HG03378 (cell line): Measurements from ENCODE around the gene FAM117A.
A peak's percentile ranks its signal among the peaks of the same experiment; 100 is the strongest.
"Not testable (repeated sequence)": the region's sequence is repeated elsewhere in the genome, so short reads cannot be mapped to it uniquely, and the experiment has no call there.

Source experiments
- ATAC-seq: cut with Tn5 transposase; IDR thresholded peaks from one replicate; pipeline ENCODE4 v1.9.1; 2021; ENCODE audit warnings: mild to moderate bottlenecking, moderate library complexity; ENCODE audit not compliant: unreplicated experiment

FAM117A gene

DNA sequence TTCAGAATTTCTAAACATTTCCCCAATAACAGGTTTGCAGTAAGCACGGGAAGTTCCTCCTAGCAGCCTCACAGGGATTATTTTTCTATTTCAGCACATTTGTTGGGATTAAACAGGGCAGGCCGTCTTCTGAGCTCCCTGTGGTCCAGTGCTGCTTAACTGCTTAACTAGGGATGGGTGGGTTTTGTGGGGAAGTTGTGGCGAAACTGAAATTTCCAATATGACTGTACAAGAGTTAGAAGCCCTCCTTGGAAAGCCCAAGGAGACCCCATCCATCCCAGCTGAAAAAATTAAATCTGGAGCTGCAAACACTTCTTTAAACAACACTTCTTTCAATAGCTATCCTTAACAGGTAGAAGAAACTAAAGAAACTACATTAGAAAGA is 22.2 kb downstream of the FAM117A start:
- no peak for ATAC-seq

DNA sequence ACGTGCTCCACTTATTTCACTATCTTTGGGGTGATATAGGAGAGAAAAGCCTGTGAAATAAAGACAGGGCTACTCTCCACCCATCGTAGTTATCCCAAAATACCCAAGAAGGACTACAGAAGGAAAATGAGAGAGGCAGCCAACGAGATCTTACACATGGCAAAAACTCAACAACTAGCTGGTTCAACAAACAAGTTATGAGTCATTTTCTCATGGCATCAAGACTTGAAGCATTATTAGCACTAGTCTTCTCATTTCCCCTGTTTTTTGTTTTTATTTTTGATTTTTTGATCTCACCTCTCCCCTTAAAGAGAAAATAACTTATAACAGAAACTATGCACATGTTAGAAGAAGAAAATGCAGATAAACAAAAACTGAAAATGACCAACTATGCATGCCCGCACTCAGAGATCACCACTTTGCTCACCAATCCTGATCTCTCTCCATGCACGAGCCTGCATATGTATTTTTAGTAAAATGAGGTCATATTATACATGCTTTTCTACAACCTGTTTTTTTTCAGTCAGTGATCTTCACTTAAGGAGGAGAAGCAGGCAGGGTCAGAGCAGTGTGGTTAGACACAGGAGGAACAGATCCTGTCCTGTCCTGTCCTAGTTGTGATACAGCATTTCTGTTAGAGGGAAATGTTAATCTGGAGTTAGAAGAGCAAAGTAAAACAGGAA is 22.8 kb downstream of the FAM117A start:
- peak; percentile 44 for ATAC-seq

DNA sequence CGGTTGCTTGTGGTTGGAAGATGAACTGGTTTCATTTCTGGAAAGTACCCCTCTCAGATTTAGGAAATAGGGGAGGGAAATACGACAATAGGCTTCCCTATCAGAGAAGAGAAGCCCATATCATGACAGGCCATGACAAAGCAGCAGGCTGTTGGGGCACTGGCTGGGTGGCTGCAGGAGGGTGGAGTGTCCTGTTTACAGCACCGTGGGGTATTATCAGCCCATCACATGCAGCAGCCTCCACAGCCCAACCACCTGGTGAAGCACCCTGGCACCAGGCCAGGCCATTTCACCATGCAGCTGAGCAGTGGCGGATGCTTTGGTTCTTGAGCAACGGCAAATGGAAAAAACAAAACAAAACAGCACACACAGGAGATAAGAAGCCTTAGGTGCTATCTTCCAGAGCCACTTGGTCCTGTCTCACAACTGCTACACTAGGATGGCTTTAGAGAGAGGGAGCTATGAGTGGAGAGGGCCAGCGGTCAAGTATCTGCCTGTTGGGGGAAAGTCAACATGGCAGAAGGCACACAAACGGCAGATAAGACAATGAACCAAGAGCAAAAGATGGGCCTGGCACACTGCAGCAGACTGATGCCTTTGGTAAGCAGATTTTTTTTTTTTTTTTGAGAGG is 24.2 kb downstream of the FAM117A start:
- no peak for ATAC-seq

DNA sequence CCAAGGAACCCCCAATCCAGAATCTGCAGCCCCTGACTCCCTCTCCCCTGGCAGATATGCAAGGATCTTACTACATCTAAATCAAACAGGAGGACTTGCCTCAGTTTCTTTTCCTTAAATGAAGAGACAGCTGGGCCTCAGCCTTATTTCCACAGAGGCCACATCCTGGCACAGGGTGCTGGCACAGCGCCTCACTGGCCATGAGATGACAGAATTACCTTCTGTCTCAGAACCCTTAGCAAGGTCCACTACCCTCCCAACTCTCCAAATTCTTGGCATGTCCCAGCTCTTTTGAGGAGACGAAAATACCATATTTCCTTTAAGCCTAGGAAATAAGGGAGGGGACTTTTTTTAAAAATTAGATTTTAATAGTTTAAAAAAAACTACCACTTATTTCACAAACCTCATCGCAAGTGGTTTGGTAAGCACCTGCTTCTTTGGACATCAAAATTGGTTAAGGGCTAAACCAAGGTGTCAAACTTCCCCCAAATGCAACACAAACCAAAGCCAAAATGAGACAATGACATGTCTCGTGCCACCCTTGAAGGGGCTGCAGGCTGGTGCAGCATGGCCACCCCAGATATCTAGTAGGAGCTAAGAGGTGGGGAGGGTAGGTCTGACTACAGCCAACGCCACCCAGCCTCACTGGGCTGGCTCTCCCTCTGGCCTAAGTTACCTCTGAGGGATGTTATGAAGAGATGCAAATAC is 25.3 kb downstream of the FAM117A start:
- no peak for ATAC-seq

DNA sequence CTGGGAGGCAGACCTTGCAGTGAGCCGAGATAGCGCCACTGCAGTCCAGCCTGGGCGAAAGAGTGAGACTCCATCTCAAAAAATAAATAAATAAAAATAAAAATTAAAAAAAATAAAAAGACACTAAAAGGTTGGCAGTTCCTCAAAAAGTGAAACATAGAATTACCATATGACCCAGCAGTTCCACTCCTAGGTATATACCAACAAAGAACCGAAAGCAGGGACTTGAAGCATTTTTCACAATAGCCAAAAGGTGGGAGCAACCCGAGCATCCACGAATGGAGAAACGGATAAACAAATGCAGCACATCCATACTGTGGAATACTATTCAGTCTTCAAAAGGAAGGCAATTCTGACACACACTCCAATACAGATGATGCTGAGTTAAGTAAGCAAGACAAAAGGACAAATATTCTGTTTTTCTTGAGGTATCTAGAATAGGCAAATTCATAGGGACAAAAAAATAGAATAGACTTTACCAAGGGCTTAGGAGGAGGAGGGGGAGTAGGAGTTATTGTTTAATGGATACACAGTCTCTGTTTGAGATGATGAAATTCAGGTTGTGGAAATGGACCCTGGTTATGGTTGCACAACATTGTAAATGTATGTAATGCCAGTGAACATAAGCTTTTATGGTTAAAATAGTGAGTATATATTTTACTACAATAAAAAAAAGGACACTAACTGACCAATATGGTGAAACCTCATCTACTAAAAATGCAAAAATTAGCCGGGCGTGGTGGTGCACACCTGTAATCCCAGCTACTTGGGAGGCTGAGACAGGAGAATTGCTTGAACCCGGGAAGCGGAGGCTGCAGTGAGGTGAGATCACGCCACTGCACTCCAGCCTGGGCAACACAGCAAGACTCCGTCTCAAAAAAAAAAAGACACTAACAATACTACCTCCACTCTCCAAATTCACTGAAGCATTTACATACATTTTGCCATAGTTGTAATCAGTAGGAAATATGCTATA is 29.1 kb downstream of the FAM117A start:
- no peak for ATAC-seq

DNA sequence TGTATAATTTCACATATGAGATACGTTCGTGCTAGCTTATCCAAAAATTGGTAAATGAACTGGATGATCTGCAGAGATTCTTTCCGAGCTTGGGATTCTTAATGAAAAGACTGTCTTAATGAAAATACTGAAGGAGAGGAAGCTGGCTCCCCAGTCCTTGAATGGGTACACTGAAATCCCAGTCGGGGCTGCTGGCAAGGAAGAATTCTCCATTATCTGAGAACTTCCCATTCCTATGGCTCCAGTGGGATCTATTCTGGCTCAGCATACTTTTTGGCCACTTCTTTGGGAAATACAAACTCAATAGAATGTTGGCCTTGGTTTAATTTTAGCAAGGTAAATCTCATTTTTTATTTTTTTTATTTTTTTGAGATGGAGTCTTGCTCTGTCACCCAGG is 32.5 kb downstream of the FAM117A start:
- ATAC-seq, result no peak

DNA sequence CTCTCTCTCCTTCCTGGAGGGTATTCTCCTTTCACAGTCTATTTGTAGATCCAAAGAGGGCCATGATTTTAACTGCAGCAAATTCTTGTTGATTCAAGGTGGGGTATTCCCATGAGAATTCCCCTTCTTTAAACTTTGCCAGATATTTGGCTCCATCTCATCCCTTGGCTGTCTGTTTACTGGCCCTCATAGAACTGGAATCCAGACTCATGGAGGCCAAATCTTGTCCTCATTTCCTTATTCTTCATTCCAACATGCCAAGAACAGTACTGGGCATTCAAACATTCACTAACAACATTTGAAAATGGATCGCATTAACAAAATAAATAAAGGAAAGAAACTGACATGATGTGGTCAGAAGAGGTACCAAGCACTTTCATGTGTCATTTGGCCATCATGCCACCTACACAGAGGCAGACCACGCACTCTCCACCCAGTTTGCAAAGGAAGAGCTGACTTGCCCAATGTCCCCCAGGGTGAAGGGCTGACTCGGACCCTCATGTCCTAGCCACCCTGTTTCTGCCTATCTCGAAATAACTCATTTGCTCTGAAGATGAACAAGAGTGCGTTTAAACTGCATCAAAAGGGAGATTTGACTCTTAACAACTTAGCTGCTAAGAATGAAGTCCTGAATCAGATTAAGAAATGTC is 33.0 kb downstream of the FAM117A start:
- no peak for ATAC-seq

DNA sequence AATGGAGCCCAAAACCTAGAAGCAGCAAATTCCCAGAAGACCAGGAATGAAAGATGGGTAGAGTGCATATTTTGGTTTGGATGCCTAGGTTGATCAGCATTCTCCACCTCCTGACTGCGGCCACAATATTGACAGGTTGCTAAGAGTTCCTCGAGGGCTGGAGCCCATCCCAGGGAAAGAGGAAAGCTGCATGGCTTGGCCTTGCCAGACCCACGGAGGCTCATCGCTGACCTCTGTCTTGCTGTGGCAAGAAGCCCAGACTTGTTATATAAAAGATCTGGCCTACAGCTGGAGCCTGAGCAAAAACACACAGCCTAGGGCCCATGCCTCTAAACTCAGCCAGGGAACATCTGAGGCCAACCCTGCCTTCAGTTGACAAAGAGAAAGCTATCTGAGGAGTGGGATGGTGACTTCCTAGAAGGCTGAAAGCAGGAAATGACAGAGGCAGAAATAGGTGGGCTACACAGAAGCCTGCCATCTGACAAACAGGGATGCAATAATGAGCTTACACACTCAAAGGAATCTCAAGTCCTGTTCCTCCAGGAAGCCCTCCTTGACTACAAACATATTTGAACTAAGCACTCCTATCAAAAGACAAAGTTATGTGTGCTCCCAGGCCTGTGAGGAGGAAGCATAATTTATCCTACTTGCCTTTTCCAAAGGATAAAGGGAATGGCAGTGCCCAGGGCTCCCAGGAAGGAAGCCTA is 33.7 kb downstream of the FAM117A start:
- no peak for ATAC-seq

DNA sequence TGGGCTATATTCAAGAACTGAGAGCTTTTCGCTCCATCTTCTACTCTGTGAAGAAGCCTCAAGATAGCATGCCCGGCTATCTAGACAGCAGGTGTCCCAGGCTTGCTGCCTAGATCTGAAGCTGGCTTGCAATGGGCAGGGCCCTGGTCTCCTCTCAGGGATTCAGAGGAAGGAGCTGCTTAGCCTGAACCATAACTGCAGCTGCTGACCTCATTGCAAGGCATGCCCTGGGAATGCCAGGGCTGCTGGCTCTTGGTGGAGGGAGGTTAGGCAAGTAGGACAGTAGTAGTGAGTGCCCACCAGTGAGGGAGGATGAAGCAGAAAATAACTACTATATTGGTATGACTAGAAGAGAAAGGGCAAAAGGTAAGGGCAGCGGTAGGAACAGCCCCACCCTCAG is 34.9 kb downstream of the FAM117A start:
- no peak for ATAC-seq

DNA sequence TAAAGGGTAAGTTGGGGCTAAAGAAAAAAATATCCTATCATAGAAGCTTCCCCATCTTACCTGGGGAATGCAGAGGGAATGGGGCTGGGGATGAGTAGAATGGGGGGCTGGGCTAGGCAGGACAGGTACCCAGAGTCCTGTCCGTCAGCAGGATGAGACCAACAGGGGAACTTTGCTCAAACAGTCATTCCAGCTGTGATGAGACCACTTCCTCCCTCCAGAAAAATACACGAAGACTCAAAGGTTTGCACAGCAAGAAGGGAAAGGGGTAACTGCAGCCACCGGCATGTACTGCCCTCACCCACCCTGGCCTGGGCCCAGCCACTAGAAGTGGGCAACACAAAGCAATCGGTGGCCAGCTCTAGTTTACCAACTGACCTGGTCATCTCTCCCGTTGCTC is 35.5 kb downstream of the FAM117A start:
- ATAC-seq, result no peak

DNA sequence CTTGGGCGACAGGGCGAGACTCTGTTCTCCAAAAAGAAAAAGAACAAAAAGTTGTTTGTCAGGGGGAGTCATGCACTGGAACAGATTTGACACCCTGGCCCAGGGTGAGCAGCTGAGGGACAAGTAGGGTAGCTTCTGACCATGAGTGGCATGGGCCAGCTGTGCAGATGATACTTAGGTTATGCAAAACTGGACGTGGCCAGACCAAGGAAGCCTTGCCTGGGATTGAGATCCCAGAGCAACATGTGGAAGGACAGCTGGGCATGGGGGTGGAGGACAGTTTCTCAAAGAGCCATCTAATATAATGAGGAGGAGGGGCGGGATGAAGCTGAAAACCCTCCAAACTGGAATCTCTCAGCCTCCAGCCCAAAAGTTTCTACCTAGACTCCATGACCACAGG is 36.6 kb downstream of the FAM117A start:
- no peak for ATAC-seq

DNA sequence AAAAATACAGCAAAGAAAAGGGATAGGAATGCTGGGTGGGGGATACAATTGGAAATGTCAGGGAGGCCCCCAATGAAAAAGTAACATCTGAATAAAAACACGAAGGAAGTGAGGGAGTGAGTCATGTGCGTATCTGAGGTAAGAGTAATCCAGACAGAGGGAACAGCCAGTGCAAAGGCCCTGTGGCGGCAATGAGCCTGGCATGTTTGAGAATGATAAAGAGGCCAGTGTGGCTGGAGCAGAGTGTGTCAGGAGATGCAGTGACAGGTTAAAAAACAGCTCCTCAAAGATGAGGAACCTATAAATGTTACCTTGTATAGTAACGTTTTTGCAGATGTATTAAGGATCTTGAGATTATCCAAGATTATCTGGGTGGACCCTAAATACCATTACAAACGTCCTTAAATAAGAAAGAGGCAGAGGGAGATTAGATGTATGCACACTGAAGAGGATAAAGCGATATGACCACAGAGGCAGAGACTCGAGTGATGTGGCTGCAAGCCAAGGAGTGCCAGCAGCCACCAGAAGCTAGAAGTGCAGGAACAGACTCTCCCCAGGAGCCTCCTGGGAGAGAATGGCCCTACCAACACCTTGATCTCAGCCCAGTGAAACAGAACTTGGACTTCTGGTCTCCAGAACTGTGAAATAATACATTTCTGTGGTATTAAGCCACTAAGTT is 38.3 kb downstream of the FAM117A start:
- no peak for ATAC-seq

DNA sequence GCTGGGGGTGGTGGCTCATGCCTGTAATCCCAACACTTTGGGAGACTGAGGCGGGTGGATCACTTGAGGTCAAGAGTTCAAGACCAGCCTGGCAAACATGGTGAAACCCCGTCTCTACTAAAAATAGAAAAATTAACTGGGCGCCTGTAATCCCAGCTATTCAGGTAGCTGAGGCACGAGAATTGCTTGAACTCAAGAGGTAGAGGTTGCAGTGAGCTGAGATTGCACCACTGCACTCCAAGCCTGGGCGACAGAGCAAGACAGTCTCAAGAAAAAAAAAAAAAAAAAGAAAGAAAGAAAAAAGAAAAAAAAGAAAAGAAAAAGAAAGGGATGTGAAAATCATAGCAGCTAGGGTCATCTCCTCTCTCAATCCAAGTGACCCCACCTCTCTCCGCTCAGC is 39.4 kb downstream of the FAM117A start:
- not testable (repeated sequence) for ATAC-seq

DNA sequence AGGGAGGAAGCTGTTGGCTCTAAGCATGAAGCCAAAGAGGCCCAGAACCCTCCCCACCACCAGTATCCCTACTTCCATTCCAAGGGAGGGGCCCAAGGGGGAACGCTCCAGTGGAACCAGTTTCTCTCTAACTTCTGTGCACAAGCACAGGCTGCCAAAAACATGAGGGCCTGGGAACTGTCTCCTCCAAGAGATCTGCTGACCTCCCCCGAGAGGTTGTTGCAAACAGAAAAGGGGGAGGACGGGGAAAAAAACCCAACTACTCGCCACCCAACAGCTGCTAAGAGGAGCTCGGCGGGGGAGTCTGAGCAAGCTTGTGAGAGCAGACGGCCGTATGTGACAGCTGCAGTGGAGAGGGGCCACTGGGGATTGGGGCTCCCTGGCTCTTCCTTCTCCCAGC is 40.5 kb downstream of the FAM117A start:
- no peak for ATAC-seq

DNA sequence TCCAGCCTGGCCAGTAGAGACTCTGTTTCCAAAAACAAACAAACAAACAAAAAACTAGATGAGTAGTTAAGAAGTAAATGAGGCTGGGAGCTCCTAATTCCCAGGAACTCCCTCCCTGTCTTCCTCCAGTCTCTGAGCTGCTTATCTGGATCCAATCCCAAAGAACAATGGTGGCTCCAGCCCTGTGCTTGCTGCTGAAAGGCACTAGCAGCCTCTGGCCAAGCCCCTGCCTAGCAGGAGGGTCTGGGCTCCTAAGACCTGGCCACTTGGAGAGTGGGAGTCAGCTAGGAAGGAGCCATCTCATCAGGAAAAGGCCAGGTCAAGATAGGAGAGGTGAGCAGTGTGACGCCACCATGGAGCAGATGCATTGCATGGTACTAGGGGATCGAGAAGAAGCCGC is 41.9 kb downstream of the FAM117A start:
- ATAC-seq, result no peak

DNA sequence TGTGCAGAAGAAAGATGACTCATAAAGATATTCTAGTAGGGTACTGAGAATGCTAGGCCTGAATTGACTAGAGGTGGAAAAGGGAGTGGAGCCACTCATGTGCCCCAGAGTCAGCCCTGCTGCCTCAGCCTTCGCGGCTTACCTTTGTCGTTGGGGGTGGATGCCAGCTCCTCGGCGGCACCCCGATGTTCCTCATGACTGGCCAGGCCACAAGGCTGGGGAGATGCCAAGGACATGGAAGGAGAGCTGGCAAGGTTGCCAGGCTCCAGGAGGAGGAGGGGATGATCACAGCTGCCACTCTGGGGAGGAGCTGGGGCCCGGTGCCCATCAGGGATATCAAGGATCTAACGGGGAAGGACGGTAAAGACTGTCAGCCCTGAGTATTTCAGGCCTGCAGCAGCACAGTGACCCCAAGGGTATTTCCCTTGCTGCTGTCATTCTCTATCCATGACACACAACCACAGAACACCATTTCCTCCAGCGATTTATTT is 46.5 kb downstream of the FAM117A start:
- ATAC-seq, result no peak

DNA sequence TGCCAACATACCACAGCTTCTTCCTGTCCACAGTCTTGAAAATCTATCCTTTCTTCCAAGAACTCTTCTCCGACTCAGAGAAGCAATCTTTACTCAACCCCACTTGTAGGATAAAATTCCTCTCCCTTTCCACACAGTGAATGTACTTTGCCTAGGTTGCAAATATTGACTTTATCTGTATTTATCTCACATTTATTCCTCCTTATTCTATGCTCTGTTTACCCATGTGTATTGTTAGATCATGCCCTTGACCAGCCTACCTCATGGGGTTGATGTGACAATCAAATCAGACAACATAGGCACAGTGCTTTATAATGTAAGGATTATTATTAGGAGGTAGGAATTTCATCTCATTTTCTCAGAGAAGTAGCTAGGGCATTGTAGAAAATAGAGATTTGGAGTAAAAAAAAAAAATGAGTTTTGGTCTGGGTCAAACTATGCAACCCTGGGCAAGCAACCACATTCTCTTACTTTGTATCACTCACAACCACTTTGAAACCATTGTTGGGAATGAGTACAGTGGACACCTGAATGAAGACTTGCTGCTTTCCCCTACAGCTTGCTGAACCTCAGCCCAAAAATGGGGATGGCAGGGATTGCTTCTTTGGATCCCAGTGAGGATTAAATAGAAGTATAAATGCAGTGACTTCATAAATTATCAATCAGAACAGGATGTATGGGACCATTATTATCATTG is 47.1 kb downstream of the FAM117A start:
- ATAC-seq, result no peak

DNA sequence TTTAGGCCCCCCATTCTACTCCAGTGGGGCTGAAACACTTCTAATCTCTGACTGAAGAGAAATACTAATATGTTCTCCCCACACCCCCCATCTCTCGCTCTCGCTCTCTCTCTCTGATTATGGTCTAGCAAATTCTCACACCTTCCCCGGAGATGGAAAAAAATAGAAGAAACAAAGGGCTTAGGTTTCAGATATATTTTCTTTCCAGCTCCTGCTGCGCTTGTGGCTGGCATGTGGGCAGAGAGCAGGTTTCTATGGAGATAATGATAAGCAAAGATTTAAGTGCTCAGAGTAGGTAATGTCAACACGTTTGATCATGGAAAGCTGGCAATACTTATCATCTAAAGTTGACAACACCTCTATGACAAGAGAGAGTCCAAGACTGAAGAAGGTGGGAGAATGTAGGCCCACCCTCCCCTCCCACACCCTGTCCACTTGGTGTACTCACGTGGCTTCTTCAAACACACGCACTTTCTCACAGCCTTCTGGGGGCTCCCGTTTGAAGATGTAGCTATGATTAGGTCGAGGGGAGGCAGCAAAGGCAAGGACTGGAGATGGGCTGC is 48.1 kb downstream of the FAM117A start:
- ATAC-seq, result no peak
